Hepatocyte (in vitro differentiated cells): ENCODE measurements around the gene STAB2. TPM values are rescaled to one million over a fixed set of nuclear protein-coding genes. Genes with fewer than 3 reads are reported as not detected.

Experiments used
- DNase-seq: peaks from one replicate; pipeline ENCODE4 v3.0.0-alpha.2; 2016; ENCODE audit warnings: low spot score
- H2AFZ ChIP-seq: fragments of 200-600 bp; sonication (generic); 2 replicates; pipeline ENCODE4 v1.6.0; 2016; ENCODE audit warnings: antibody characterized with exemption, mild to moderate bottlenecking
- H3K27ac ChIP-seq: fragments of 200-600 bp; sonication (generic); 2 replicates; pipeline ENCODE4 v1.5.1; 2016; ENCODE audit warnings: mild to moderate bottlenecking
- H3K27me3 ChIP-seq: fragments of 200-600 bp; sonication (generic); 2 replicates; pipeline ENCODE4 v1.6.1; 2016
- H3K36me3 ChIP-seq: fragments of 200-600 bp; sonication (generic); replicated peaks from 2 replicates; pipeline ENCODE4 v1.5.1; 2016; ENCODE audit warnings: low read depth; ENCODE audit not compliant: insufficient read depth
- H3K4me1 ChIP-seq: fragments of 200-600 bp; sonication (generic); 2 replicates; pipeline ENCODE4 v1.5.1; 2016; ENCODE audit warnings: mild to moderate bottlenecking, moderate library complexity; ENCODE audit not compliant: insufficient read depth
- H3K4me2 ChIP-seq: fragments of 200-600 bp; sonication (generic); 2 replicates; pipeline ENCODE4 v1.6.0; 2016
- H3K4me3 ChIP-seq: fragments of 200-600 bp; sonication (generic); 2 replicates; pipeline ENCODE4 v1.5.1; 2016; ENCODE audit warnings: mild to moderate bottlenecking
- H3K79me2 ChIP-seq: fragments of 200-600 bp; sonication (generic); 2 replicates; pipeline ENCODE4 v1.6.0; 2017; ENCODE audit warnings: mild to moderate bottlenecking
- H3K9me2 ChIP-seq: fragments of 200-600 bp; sonication (generic); replicated peaks from 2 replicates; pipeline ENCODE4 v1.6.0; 2017; ENCODE audit warnings: mild to moderate bottlenecking; ENCODE audit not compliant: insufficient read depth
- H3K9me3 ChIP-seq: fragments of 200-600 bp; sonication (generic); 2 replicates; pipeline ENCODE4 v1.5.1; 2016; ENCODE audit warnings: low read depth, mild to moderate bottlenecking
- H4K20me1 ChIP-seq: fragments of 200-600 bp; sonication (generic); 2 replicates; pipeline ENCODE4 v1.6.0; 2016; ENCODE audit warnings: mild to moderate bottlenecking; ENCODE audit not compliant: insufficient read depth, poor library complexity, severe bottlenecking
- CTCF ChIP-seq: fragments of 200-600 bp; sonication (generic); IDR thresholded peaks from 2 replicates; pipeline ENCODE4 v1.5.1; 2016; ENCODE audit warnings: antibody characterized with exemption, mild to moderate bottlenecking; ENCODE audit not compliant: poor library complexity
- EZH2 ChIP-seq: fragments of 200-600 bp; sonication (generic); IDR thresholded peaks from 2 replicates; pipeline ENCODE4 v1.6.1; 2016; ENCODE audit warnings: antibody characterized with exemption, mild to moderate bottlenecking, borderline replicate concordance
- EZH2phosphoT487 ChIP-seq: fragments of 200-600 bp; sonication (generic); IDR thresholded peaks from one replicate; pipeline ENCODE4 v1.6.1; 2018; ENCODE audit warnings: antibody characterized with exemption, mild to moderate bottlenecking, low read depth, moderate library complexity; ENCODE audit not compliant: unreplicated experiment, severe bottlenecking
- WGBS: methylation state at CpG from one replicate; pipeline ENCODE4 v1.1.6; 2016; ENCODE audit warnings: low lambda C conversion rate; ENCODE audit errors: missing lambda C conversion rate; 5-methylcytosine and 5-hydroxymethylcytosine counted together
- polyA plus RNA-seq: library from polyadenylated mRNA; unstranded; fragments of >200 nt; fragmentation: Nextera tagmentation; extraction: Ambion mirVana; gene quantifications from 2 replicates; pipeline ENCODE4 v1.2.1, GENCODE V29; 2016
- total RNA-seq: library from RNA; depleted of rRNA; stranded (reverse); fragments of >200 nt; gene quantifications from 2 replicates; pipeline ENCODE4 v1.2.3, GENCODE V29; 2014

The STAB2 gene
- total and polyA plus RNA-seq, 2 experiments from 2014 or later, result not detected

- TF ChIP-seq CTCF (peak; percentile 50), EZH2phosphoT487 (no peak), EZH2 (no peak)
- 62% methylated on average over 4 of the region's 4 CpGs for WGBS
- no peak overlapping the region for H3K27ac ChIP-seq
- no peak overlapping the region for H2AFZ ChIP-seq
- DNase-seq, result peak; percentile 65
- no peaks in the 10 kb centered on the region for H3K27me3 ChIP-seq
- no peak overlapping the region for H3K4me3 ChIP-seq
- no peaks in the 10 kb centered on the region for H3K79me2 ChIP-seq
- no peaks in the 10 kb centered on the region for H3K4me1 ChIP-seq
- no peaks in the 10 kb centered on the region for H3K9me3 ChIP-seq
- no peak overlapping the region for H3K4me2 ChIP-seq
- no peaks in the 10 kb centered on the region for H3K9me2 ChIP-seq
- H4K20me1 ChIP-seq, result no peaks in the 10 kb centered on the region
- H3K36me3 ChIP-seq, result no peaks in the 10 kb centered on the region
Observed at GRCh38 chr12:103626498-103626897, 39.4 kb downstream of the STAB2 start.

GRCh38 chr12:103627189-103627855 lies 40.2 kb downstream of the STAB2 start:
- H3K27me3 ChIP-seq, result no peaks in the 10 kb centered on the region
- no peaks in the 10 kb centered on the region for H4K20me1 ChIP-seq
- no peaks in the 10 kb centered on the region for H3K9me3 ChIP-seq
- H2AFZ ChIP-seq, result no peak overlapping the region
- no peak overlapping the region for H3K4me3 ChIP-seq
- H3K36me3 ChIP-seq, result no peaks in the 10 kb centered on the region
- H3K9me2 ChIP-seq, result no peaks in the 10 kb centered on the region
- TF ChIP-seq EZH2phosphoT487 (no peak), EZH2 (no peak), CTCF (no peak)
- no peaks in the 10 kb centered on the region for H3K4me1 ChIP-seq
- DNase-seq, result no peak
- H3K79me2 ChIP-seq, result no peaks in the 10 kb centered on the region
- no peak overlapping the region for H3K4me2 ChIP-seq
- no peak overlapping the region for H3K27ac ChIP-seq
- 92% methylated on average over 3 of the region's 3 CpGs for WGBS

GRCh38 chr12:103632554-103633216 lies 45.6 kb downstream of the STAB2 start:
- no peaks in the 10 kb centered on the region for H4K20me1 ChIP-seq
- H3K9me3 ChIP-seq, result no peaks in the 10 kb centered on the region
- peak; percentile 58 for TF ChIP-seq CTCF
- no peak for TF ChIP-seq EZH2phosphoT487
- no peak for TF ChIP-seq EZH2
- no peak overlapping the region for H3K4me3 ChIP-seq
- no peak overlapping the region for H2AFZ ChIP-seq
- no peaks in the 10 kb centered on the region for H3K4me1 ChIP-seq
- peak; percentile 57 for DNase-seq
- 41% methylated on average over 15 of the region's 15 CpGs for WGBS
- H3K9me2 ChIP-seq, result no peaks in the 10 kb centered on the region
- no peak overlapping the region for H3K4me2 ChIP-seq
- H3K27ac ChIP-seq, result no peak overlapping the region
- no peaks in the 10 kb centered on the region for H3K79me2 ChIP-seq
- H3K27me3 ChIP-seq, result no peaks in the 10 kb centered on the region
- no peaks in the 10 kb centered on the region for H3K36me3 ChIP-seq
